K562 (cell line): ENCODE results near the gene UNC5B.

ENCODE experiments used
- CHD1 ChIP-seq: fragments of 200-600 bp; sonication (generic); IDR thresholded peaks from one replicate; pipeline ENCODE4 v1.6.1; 2012; ENCODE audit warnings: mild to moderate bottlenecking, moderate library complexity, low read length, inconsistent platforms
- EP300 ChIP-seq: IDR thresholded peaks from 2 replicates; pipeline ENCODE4 v1.6.1; 2012; ENCODE audit warnings: low read length, improper control_type of control experiment
- ESRRA ChIP-seq: fragments of 450-650 bp; IDR thresholded peaks from 2 replicates; pipeline ENCODE4 v1.6.1; 2014; ENCODE audit warnings: low read depth, mild to moderate bottlenecking, moderate library complexity, borderline replicate concordance
- HSF4 ChIP-seq: fragments of 250-450 bp; sonication (Bioruptor Pico); IDR thresholded peaks from 2 replicates; pipeline ENCODE4 v2.1.2; 2022; ENCODE audit warnings: mild to moderate bottlenecking, moderate library complexity, borderline replicate concordance
- SIRT6 ChIP-seq: IDR thresholded peaks from one replicate; pipeline ENCODE4 v1.6.1; 2012; ENCODE audit warnings: low read depth, mild to moderate bottlenecking, control low read depth, inconsistent platforms, low read length, moderate library complexity
- ZNF174 ChIP-seq: fragments of 250-450 bp; sonication (Bioruptor Pico); IDR thresholded peaks from 2 replicates; pipeline ENCODE4 v1.4.0; 2020; ENCODE audit warnings: mild to moderate bottlenecking

- no peak for TF ChIP-seq EP300
- no peak for TF ChIP-seq ZNF174 (CRISPR knock-in tag)
- no peak for TF ChIP-seq ESRRA
- no peak for TF ChIP-seq HSF4 (CRISPR knock-in tag)
- TF ChIP-seq SIRT6, result no peak
- no peak for TF ChIP-seq CHD1
Measured at GRCh38 chr10:71283410-71283809, 71.0 kb downstream of the UNC5B start.
